Smooth muscle cell (in vitro differentiated cells): ENCODE results near the gene SAMD10. TPM values are rescaled to one million over a fixed set of nuclear protein-coding genes. Genes with fewer than 3 reads are reported as not detected.

Source experiments
- DNase-seq: peaks from one replicate; lab custom pipeline; 2025; ENCODE audit not compliant: unreplicated experiment; lab: John Stamatoyannopoulos, UW
- H2AFZ ChIP-seq: fragments of 200-600 bp; sonication (generic); 2 replicates; pipeline ENCODE4 v1.6.0; 2016; ENCODE audit warnings: antibody characterized with exemption, low read depth, mild to moderate bottlenecking
- H3F3A ChIP-seq: fragments of 200-600 bp; sonication (generic); 2 replicates; pipeline ENCODE4 v1.6.0; 2017; ENCODE audit warnings: antibody characterized with exemption, low read depth
- H3K27ac ChIP-seq: fragments of 200-600 bp; sonication (generic); 2 replicates; pipeline ENCODE4 v1.5.1; 2016; ENCODE audit warnings: low read depth, mild to moderate bottlenecking
- H3K27me3 ChIP-seq: fragments of 200-600 bp; sonication (generic); 2 replicates; pipeline ENCODE4 v1.6.1; 2016; ENCODE audit warnings: low read depth, mild to moderate bottlenecking
- H3K36me3 ChIP-seq: fragments of 200-600 bp; sonication (generic); 2 replicates; pipeline ENCODE4 v1.5.1; 2016; ENCODE audit warnings: low read depth
- H3K4me1 ChIP-seq: fragments of 200-600 bp; sonication (generic); 2 replicates; pipeline ENCODE4 v1.5.1; 2016; ENCODE audit warnings: low read depth
- H3K4me2 ChIP-seq: fragments of 200-600 bp; sonication (generic); 2 replicates; pipeline ENCODE4 v1.6.0; 2016; ENCODE audit warnings: mild to moderate bottlenecking
- H3K4me3 ChIP-seq: fragments of 200-600 bp; sonication (generic); 2 replicates; pipeline ENCODE4 v1.5.1; 2016; ENCODE audit warnings: mild to moderate bottlenecking
- H3K79me2 ChIP-seq: fragments of 200-600 bp; sonication (generic); 2 replicates; pipeline ENCODE4 v1.6.0; 2016; ENCODE audit warnings: low read depth, mild to moderate bottlenecking
- H3K9ac ChIP-seq: fragments of 200-600 bp; sonication (generic); 2 replicates; pipeline ENCODE4 v1.6.0; 2016; ENCODE audit warnings: low read depth
- H3K9me3 ChIP-seq: fragments of 200-600 bp; sonication (generic); replicated peaks from 2 replicates; pipeline ENCODE4 v1.5.1; 2016; ENCODE audit warnings: low read depth
- H4K20me1 ChIP-seq: fragments of 200-600 bp; sonication (generic); 2 replicates; pipeline ENCODE4 v1.6.0; 2016; ENCODE audit warnings: low read depth
- CTCF ChIP-seq: fragments of 200-600 bp; sonication (generic); IDR thresholded peaks from 2 replicates; pipeline ENCODE4 v1.5.1; 2017; ENCODE audit warnings: borderline replicate concordance, mild to moderate bottlenecking, antibody characterized with exemption; ENCODE audit not compliant: insufficient read depth, poor library complexity, severe bottlenecking
- WGBS: methylation state at CpG from one replicate; pipeline ENCODE4 v1.1.7; 2016; ENCODE audit warnings: low lambda C conversion rate; 5-methylcytosine and 5-hydroxymethylcytosine counted together
- polyA plus RNA-seq: library from polyadenylated mRNA; unstranded; fragments of >200 nt; fragmentation: Nextera tagmentation; extraction: Ambion mirVana; gene quantifications from 2 replicates; pipeline ENCODE4 v1.2.1, GENCODE V29; 2016
- total RNA-seq: library from RNA; depleted of rRNA; stranded (reverse); fragments of >200 nt; gene quantifications from 2 replicates; pipeline ENCODE4 v1.2.3, GENCODE V29; 2014

The SAMD10 gene
- total and polyA plus RNA-seq, 2 experiments from 2014 or later, result 0.13 to 1.2 TPM

DNA sequence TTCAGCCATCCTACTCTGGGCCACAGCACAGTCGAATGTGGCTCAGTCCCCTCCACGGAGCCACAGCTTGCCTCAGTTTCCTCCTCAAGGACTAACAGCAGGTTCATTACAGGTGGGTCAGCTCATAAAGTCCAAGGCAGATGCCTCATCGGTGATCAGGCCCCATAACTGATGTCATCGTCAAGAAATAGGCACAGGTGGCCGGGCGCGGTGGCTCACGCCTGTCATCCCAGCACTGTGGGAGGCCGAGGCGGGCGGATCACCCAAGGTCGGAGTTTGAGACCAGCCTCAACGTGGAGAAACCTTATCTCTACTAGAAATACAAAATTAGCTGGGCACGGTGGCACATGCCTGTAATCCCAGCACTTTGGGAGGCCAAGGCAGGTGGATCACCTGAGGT lies 26.7 kb downstream of the SAMD10 start:
- H3K27ac ChIP-seq, result no peak overlapping the region
- H3K4me2 ChIP-seq, result no peak overlapping the region
- H3K9me3 ChIP-seq, result no peaks in the 10 kb centered on the region
- H4K20me1 ChIP-seq, result peaks cover 79% of the 10 kb centered on the region
- no peak for TF ChIP-seq CTCF
- H3K4me3 ChIP-seq, result no peak overlapping the region
- no peak for DNase-seq
- 95% methylated on average over 14 of the region's 14 CpGs for WGBS
- H3K27me3 ChIP-seq, result no peaks in the 10 kb centered on the region
- no peak overlapping the region for H2AFZ ChIP-seq
- H3K36me3 ChIP-seq, result no peaks in the 10 kb centered on the region
- no peak overlapping the region for H3K9ac ChIP-seq
- H3K79me2 ChIP-seq, result peaks cover 58% of the 10 kb centered on the region
- no peaks in the 10 kb centered on the region for H3F3A ChIP-seq
- H3K4me1 ChIP-seq, result peaks cover 10% of the 10 kb centered on the region

GRCh38 chr20:63952210-63952535 lies 27.3 kb downstream of the SAMD10 start:
- H3K27me3 ChIP-seq, result no peaks in the 10 kb centered on the region
- H3K9me3 ChIP-seq, result no peaks in the 10 kb centered on the region
- no peak overlapping the region for H2AFZ ChIP-seq
- no peak overlapping the region for H3K4me3 ChIP-seq
- peaks cover 85% of the 10 kb centered on the region for H4K20me1 ChIP-seq
- H3F3A ChIP-seq, result no peaks in the 10 kb centered on the region
- TF ChIP-seq CTCF, result no peak
- H3K4me1 ChIP-seq, result peaks cover 4% of the 10 kb centered on the region
- no peak overlapping the region for H3K27ac ChIP-seq
- 87% methylated on average over 15 of the region's 15 CpGs for WGBS
- no peak overlapping the region for H3K4me2 ChIP-seq
- no peak for DNase-seq
- peaks cover 64% of the 10 kb centered on the region for H3K79me2 ChIP-seq
- no peak overlapping the region for H3K9ac ChIP-seq
- H3K36me3 ChIP-seq, result no peaks in the 10 kb centered on the region

DNA sequence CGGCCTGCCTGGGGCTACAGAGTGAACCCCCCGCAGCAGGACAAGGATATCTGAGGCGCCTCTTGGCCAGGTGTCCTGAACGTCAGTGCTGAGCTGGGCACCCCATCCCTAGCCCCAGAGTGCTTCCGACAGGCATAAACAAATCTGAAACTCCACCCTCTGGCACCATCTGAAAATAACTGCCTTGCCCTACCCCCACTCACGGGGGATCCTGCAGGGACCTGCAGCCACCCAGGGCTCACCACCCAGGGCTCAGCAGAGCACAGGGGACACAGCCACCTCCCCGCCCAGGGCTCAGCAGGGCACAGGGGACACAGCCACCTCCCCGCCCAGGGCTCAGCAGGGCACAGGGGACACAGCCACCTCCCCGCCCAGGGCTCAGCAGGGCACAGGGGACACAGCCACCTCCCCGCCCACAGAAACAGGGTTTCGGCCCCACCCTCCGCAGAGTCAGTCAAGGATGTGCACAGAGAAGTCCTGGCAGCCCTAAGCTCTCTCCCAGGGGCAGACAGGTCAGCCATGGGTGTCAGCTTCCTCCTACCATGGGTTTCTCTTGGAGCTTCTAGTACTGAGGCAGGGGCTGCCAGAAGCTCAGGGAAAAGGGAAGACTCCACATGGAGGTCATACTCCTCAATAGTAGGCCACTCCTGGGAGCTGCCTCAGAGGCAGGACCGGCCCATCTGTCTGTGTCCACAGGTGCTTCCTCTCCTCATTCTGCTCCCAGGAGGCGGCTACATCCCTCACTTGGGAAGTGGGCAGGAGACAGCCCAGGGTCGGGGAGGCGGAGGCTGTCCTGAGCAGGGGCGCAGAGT lies 27.8 kb downstream of the SAMD10 start:
- Histone ChIP-seq H3K4me2 (no peak overlapping the region), H3K4me1 (peaks cover 4% of the 10 kb centered on the region), H3F3A (no peaks in the 10 kb centered on the region), H3K4me3 (no peak overlapping the region), H3K9ac (no peak overlapping the region), H3K27ac (no peak overlapping the region), H2AFZ (no peak overlapping the region), H3K9me3 (no peaks in the 10 kb centered on the region), H3K79me2 (peaks cover 68% of the 10 kb centered on the region), H3K27me3 (no peaks in the 10 kb centered on the region), H4K20me1 (peaks cover 91% of the 10 kb centered on the region), H3K36me3 (no peaks in the 10 kb centered on the region)
- no peak for DNase-seq
- no peak for TF ChIP-seq CTCF
- 94% methylated on average over 17 of the region's 17 CpGs for WGBS
